Left lung (tissue), 10 donors: ENCODE measurements around the gene FAR2. TPM values are rescaled to one million over a fixed set of nuclear protein-coding genes. Genes with fewer than 3 reads are reported as not detected.

ENCODE experiments used
- ATAC-seq: fragments of 200-7000 bp; cut with Tn5 transposase; one replicate; pipeline ENCODE4 v1.9.1; 2020; ENCODE audit warnings: moderate library complexity
- DNase-seq, 4 donors: peaks; one replicate each; pipeline ENCODE4 v3.0.0-alpha.2; 2013 to 2020
- H3K27ac ChIP-seq, 2 donors: fragments of 200-600 bp; sonication (generic) in 1 of 2; one replicate each; pipeline versions ENCODE4 v1.5.0 to v1.8.0; 2020 to 2021
- H3K27me3 ChIP-seq, 2 donors: fragments of 200-600 bp; sonication (generic) in 1 of 2; one replicate each; pipeline versions ENCODE4 v1.5.0 to v1.8.0; 2020 to 2021
- H3K36me3 ChIP-seq, 2 donors: fragments of 200-600 bp; sonication (generic) in 1 of 2; one replicate each; pipeline versions ENCODE4 v1.5.0 to v1.8.0; 2020 to 2021
- H3K4me1 ChIP-seq, 2 donors: fragments of 200-600 bp; one replicate each; pipeline ENCODE4 v1.8.0; 2021
- H3K4me3 ChIP-seq, 2 donors: fragments of 200-600 bp; sonication (generic) in 1 of 2; one replicate each; pipeline versions ENCODE4 v1.5.0 to v1.8.0; 2020 to 2021; ENCODE audit warnings: mild to moderate bottlenecking in 1 of 2
- H3K9me3 ChIP-seq, 2 donors: fragments of 200-600 bp; sonication (generic) in 1 of 2; one replicate each; pipeline versions ENCODE4 v1.5.0 to v1.8.0; 2020 to 2021
- intact Hi-C, 2 donors: fragments of 100-400 bp; cut with DNase I; formaldehyde crosslinking; loops; one replicate each; pipeline versions ENCODE4 v1.11.2 to v1.14.2; 2022
- polyA plus RNA-seq, 6 donors: library from polyadenylated mRNA; unstranded; fragments of 120-200 nt; gene quantifications; one replicate each; pipeline ENCODE4 v1.2.1, GENCODE V29; 2013; ENCODE audit not compliant: insufficient read length in 6 of 6
- total RNA-seq, 2 donors: library from RNA; stranded (reverse); fragmentation: NEBNext Ultra II Directional; extraction: Animal tissue kit (Norgen Biotek cat#: 25700); gene quantifications; one replicate each; pipeline ENCODE4 v1.2.1, GENCODE V29; 2021
- TF ChIP-seq, protein P1 (sequence below), 2 donors: fragments of 200-600 bp; sonication (generic) in 1 of 2; IDR thresholded peaks; one replicate each; pipeline versions ENCODE4 v1.5.0 to v1.8.0; 2021; ENCODE audit warnings: antibody characterized with exemption in 2 of 2
- donor health status: DM: no; HTN: yes; CAD: no.
- donor health status: DM: no; HTN: no; CAD: no.

The FAR2 gene
- total and polyA plus RNA-seq, 8 donors, result 6.6 to 17.4 (median 9.0) TPM

DNA sequence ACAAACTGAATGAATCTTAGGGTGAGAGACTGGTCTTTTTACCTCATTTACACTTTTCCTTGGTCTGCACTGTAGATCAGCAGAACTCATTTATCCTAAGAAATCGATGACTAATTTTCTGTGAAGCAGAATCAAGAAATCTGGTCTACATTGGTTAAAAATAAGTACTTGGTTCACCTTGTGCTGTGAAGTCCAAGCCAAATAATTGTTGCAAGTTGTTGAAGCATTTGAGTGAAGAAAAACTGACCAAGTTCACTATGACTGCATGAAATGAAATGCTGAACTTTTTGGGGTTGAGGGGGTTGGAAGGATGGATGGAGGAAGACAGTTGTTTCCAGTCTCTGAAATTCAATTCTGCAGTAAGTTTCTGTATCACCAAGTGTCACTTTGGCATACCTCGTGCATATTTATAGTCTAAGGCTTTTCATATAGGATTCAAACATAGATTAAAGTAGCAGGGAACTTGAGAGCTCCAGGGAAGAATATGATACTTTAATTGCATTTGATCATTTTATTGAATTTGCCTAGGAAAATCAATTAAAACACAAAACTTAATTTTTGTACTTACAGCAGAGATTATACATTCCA lies 75.0 kb downstream of the FAR2 start:
- TF ChIP-seq, protein P1, sequence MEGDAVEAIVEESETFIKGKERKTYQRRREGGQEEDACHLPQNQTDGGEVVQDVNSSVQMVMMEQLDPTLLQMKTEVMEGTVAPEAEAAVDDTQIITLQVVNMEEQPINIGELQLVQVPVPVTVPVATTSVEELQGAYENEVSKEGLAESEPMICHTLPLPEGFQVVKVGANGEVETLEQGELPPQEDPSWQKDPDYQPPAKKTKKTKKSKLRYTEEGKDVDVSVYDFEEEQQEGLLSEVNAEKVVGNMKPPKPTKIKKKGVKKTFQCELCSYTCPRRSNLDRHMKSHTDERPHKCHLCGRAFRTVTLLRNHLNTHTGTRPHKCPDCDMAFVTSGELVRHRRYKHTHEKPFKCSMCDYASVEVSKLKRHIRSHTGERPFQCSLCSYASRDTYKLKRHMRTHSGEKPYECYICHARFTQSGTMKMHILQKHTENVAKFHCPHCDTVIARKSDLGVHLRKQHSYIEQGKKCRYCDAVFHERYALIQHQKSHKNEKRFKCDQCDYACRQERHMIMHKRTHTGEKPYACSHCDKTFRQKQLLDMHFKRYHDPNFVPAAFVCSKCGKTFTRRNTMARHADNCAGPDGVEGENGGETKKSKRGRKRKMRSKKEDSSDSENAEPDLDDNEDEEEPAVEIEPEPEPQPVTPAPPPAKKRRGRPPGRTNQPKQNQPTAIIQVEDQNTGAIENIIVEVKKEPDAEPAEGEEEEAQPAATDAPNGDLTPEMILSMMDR (IDR thresholded peaks at IDR 0.05), result no peak
- Histone ChIP-seq H3K4me3 (no peak overlapping the region), H3K4me1 (no peaks in the 10 kb centered on the region), H3K27ac (peak overlapping the region in 1 of 2 donors; percentile 33), H3K9me3 (no peaks in the 10 kb centered on the region), H3K36me3 (no peaks in the 10 kb centered on the region), H3K27me3 (no peaks in the 10 kb centered on the region)
- intact Hi-C loops, result no loop called here
- DNase-seq (no peak), ATAC-seq (no peak)

DNA sequence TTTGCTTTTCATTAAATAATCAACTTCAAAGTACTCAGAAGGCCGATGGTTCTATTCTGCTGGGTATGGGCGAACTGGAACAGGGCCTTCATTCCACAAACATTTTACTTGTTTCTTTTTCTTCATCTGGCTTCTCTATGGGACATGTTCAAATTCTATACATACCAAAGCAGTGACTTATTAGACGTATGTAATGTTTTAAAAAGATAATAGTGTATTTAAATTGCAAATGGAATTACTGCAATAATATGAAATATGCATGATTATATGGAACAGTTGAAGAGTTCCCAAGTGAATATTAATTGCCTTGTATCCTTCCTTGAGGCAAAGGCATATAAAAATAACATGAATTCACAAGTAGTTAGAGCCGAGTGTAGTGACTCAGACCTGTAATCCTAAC lies 75.5 kb downstream of the FAR2 start:
- Histone ChIP-seq H3K4me3 (no peak overlapping the region), H3K27me3 (no peaks in the 10 kb centered on the region), H3K9me3 (no peaks in the 10 kb centered on the region), H3K4me1 (no peaks in the 10 kb centered on the region), H3K27ac (no peak overlapping the region), H3K36me3 (no peaks in the 10 kb centered on the region)
- ATAC-seq (no peak), DNase-seq (no peak)
- TF ChIP-seq, protein P1 (IDR thresholded peaks at IDR 0.05), result no peak
- intact Hi-C loops, result no loop called here

DNA sequence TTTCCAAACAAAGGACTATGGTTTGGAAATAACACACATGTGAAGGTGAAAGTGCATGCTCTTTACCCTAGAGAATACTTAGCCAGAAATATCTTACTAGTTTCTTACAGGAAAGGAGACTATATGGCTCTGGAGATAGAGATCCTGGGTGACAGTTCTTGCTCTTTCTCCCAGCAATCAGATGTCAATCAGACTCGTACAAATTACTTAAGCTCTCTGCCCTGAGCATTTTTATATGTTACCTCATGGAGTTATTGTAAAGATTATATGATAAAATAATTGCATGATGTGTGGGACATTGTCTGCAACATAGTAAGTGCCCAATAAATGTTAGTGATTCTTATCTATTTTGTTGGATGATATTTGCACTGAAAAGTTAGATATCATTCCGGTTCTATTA lies 76.8 kb downstream of the FAR2 start:
- intact Hi-C loops, result no loop called here
- TF ChIP-seq, protein P1 (IDR thresholded peaks at IDR 0.05), result no peak
- H3K4me3 ChIP-seq, result no peak overlapping the region
- H3K27me3 ChIP-seq, result no peaks in the 10 kb centered on the region
- no peaks in the 10 kb centered on the region for H3K36me3 ChIP-seq
- no peaks in the 10 kb centered on the region for H3K9me3 ChIP-seq
- no peak overlapping the region for H3K27ac ChIP-seq
- ATAC-seq (no peak), DNase-seq (no peak)
- H3K4me1 ChIP-seq, result no peaks in the 10 kb centered on the region

DNA sequence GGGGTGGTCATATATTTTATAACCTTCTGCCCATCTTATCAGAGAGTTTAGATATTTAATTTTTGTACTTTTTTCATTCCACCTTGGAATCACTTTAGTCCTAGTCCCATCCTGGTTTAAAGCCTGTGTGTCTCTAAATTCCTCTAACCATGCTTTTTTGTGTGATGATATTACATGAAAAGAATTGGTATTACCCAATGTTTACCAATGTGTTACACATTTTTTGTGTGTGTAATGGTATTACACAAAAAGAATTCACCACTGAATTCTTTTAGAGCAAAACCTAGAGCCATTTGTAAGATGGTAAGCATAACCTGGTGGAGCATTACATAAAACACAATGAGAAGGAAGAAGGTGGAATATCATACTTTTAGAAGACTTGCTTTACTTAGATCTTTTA lies 77.5 kb downstream of the FAR2 start:
- Histone ChIP-seq H3K4me3 (no peak overlapping the region), H3K9me3 (no peaks in the 10 kb centered on the region), H3K36me3 (no peaks in the 10 kb centered on the region), H3K27me3 (no peaks in the 10 kb centered on the region), H3K4me1 (no peaks in the 10 kb centered on the region), H3K27ac (no peak overlapping the region)
- no peak for DNase-seq
- intact Hi-C loops, result no loop called here
- ATAC-seq, result no peak
- TF ChIP-seq, protein P1 (IDR thresholded peaks at IDR 0.05), result no peak

DNA sequence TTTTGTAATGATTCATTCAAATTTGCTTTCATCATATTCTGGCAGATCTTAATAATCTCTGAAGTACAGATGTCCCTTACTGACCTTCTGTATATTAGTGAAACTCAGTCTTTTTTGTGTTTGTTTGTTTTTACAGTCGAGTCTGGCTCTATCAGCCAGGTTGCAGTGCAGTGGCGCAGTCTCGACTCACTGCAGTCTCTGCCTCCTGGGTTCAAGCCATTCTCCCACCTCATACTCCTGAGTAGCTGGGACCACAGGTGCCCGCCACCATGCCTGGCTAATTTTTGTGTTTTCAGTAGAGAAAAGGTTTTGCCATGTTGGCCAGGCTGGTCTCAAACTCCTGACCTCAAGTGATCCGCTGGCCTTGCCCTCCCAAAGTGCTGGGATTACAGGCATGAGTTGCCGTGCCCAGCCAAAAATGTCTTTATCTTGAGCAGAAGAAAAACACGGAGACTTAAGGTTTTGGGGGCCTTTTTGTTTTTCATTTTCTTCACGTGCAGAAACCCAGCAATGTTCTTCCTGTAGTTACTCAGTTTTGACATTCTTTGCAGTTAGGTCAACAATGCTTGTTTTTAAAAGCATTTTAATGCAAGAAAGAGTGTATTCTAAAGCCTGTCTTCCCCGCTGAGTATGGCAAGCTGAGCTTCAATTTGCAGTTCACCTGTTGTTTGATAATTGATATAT lies 79.5 kb downstream of the FAR2 start:
- DNase-seq, result no peak

More for the DNA sequence above, 79.5 kb downstream of the FAR2 start:
- H3K9me3 ChIP-seq, result no peaks in the 10 kb centered on the region
- H3K27ac ChIP-seq, result no peak overlapping the region
- TF ChIP-seq, protein P1 (IDR thresholded peaks at IDR 0.05), result no peak
- H3K4me3 ChIP-seq, result no peak overlapping the region
- intact Hi-C loops, result no loop called here
- no peaks in the 10 kb centered on the region for H3K36me3 ChIP-seq
- no peaks in the 10 kb centered on the region for H3K4me1 ChIP-seq
- no peaks in the 10 kb centered on the region for H3K27me3 ChIP-seq
- ATAC-seq, result no peak
